Fibroblast of upper back skin (primary cell): Measurements from ENCODE around the gene CASZ1.

Source experiments
- DNase-seq: peaks from one replicate; pipeline ENCODE4 v3.0.0-alpha.2; 2013

CASZ1 gene

DNA sequence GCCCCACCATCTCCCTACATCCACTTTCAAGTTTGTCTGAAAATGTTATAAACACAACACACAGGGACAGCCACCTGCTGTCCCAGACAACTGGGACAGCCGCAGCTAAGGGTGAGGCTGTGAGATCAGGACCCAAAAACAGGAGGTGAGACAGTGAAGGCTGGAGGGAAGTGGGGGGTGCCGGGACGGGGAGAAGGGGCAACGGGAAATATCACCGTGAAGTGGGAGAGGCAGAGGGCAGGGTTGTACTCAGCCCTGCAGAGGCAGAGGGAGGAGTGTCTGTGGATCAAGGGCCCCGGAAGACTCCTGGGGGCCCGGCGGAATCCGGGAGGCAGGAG, 114.4 kb downstream of the CASZ1 start:
- DNase-seq, result no peak

DNA sequence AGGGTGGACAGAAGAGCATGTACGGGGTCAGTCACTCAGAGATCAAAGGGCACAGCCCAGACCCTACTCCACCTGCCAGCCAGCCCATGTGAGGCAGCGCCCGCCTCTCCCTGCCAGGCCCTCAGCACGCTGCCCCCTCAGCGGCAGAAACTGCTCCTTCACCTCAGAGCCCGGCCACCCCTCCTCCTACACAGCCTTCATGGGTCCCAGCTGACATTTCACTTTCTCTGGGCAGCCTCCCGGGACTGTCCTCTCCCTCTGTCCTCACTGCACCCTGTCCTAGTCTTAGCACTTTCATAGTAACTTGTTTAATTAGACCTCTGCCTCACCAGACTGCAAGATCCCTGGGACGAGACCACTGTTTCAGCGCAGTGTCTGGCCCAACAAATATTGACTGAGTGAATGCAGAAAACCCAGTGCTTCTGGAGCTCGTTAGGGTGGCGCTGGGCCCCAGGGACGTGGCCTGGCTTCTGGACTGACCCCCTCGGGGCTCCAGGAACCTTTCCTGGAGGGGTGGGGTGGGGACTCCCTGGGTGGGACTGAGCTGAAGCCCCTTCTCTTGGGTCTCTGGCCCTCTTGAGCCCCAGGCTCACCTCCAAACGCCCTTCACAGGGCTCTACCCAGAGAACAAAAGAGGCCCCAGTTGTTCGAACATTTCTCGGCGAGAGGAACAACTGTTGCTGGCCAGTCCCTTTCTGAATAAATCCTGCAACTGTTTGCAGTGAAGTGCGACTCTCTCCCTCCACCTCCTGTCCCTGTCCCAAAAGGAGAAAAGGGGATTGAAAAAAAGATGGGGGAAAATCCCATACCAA, 114.9 kb downstream of the CASZ1 start:
- DNase-seq, result no peak

GRCh38 chr1:10680487-10680886, 116.0 kb downstream of the CASZ1 start:
- no peak for DNase-seq

DNA sequence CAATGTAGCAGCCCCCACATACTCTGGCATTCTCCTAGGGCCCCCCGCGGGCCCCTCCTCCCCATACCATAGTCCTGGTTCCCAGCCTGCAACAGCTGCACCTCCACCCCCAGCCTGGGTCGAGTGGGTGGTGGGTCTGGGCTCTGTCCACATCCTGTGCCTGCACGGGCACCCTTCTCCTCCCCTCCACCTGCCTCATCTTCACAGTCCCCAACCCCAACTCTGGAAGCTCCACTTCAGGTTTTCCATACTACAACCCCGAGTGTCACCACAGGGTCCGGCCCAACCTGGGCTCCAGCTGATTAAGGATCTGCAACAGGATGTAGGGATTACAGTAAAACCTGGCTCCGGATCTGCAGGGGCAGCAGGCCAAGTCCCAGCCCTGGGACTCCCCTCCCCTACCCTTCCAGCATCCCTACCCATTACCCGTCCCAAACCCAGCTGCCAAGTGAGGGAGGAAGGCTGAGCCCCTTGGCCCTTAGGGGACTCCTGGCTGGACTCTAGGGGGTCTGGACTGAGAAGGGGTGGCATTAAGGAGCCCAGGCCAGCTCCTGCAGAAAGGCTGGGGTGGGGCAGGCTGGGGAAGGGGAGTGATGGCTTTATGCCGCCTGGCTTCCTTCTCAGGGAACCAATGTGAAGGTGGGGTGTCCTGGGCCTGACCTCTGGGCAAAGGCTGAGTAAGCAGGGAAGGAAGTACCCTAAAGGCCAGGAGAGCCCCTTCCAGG, 116.8 kb downstream of the CASZ1 start:
- DNase-seq, result peak; percentile 70

- no peak for DNase-seq
Measured at GRCh38 chr1:10678852-10679251, 117.6 kb downstream of the CASZ1 start.

DNA sequence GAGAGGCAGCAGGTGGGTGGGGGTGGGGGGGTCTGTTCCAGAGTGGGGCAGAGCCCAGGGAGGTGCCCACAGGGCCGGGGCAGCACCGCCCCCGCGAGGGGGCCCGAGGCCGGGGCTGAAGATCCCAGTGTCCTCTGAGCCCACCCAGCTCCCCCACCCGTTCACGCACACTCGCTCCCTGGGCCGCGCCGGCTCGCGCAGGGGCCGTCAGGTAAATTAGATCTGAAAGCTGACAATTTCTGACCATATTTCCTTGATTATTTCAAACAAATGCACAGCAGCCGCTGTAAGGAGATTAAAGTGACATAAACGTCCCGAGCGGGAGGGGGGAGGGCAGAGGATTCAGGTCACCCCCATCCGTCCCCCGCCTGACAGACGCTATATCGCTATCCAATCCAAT, 118.0 kb downstream of the CASZ1 start:
- DNase-seq, result no peak

GRCh38 chr1:10677491-10678391, 118.7 kb downstream of the CASZ1 start:
- DNase-seq, result no peak

DNA sequence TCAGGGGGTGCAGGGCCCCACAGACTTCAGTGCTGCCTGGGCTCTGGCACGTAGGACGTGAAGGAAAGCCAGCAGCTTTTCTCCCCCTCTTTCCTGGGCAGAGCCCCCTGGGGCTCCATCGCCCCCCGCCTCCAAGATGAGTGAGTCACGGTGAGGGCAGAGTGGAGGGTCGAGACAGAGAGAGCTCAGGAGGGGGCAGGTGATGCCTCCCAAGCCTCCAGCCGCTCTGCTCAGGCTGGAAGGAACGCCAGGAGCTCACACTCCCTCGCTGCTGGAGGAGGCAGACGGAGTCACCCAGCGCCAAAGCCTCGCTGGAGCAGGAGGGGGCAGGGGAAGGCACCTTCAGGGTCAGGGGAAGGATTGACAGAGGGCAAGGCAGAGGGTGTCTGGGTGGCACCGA, 119.5 kb downstream of the CASZ1 start:
- no peak for DNase-seq

DNA sequence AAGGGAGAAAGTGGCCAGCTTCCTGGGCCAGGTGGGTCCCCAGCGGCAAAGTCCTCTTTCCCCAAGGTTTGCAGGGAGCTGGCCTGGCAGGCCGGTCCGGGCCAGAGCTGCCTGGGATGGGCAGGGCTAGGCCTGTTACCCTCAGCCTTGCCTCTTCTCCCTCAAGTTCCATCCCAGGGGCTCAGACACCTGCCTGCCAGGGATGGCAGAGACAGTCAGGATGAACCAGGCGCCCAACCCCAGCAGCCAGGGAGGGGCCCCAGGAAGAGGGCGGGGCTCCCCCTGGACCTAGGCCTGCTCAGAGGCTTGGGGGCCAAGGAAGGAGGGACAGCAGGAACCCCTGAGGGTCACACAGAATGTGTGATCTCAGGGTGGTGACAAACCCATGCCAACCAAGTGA, 120.6 kb downstream of the CASZ1 start:
- DNase-seq, result no peak

GRCh38 chr1:10674700-10675609, 121.5 kb downstream of the CASZ1 start:
- no peak for DNase-seq

DNA sequence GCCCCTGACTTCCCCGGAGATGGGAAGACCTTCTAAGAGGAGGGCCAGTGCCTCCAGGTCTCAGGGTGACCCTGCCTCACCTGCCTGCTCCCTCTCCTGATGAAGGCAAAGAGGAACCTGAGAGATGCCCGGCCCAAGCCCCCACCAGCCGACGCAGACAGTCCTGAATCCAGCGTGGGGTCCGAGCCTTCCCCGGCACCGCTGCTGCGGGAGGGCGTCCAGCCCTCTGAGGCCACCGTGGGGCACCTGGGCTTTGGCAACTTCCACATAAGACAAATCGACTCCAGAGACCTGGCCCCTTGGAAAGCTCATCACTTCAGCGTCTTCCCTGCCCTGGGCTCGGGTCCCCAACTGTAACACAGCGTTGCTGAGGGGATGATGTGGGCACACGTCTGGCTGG, 122.2 kb downstream of the CASZ1 start:
- no peak for DNase-seq

- DNase-seq, result no peak
Measured at GRCh38 chr1:10673109-10673711, 123.2 kb downstream of the CASZ1 start.

GRCh38 chr1:10672343-10673050, 123.9 kb downstream of the CASZ1 start:
- DNase-seq, result no peak

DNA sequence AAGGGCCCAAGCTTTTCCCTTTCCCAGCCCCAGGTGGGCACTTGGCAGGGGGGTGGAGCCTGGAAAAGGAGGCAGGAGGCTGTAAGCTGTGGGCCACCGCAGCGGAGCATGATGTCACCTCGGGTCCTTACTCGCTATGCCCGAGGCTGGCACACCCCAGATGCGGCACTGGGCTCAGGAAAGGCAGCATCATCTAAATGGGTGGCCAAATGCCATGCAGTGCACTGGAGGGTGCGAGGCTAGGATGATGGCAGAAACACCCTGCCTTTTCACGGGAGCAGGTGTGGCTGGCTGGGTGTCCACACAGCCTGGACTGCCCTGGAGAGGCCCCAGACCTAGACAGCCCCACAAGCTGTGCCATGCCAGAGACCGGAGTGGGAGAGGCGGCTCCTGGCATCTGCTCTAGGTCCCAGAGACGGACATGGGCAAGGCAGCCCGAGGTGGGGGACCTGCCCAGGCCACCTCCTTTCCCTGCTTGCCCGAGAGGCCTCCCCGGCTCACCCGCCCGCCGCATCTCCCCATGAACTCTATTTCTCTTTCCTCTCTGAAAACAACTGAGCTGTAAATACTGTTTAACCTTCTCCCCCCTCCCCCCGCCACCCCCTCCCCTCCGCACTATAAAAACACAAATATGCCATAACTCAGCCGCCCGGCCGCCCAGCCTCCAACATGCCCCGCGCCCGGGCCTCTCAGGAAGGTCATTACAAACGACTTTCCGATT, 124.7 kb downstream of the CASZ1 start:
- DNase-seq, result no peak

DNA sequence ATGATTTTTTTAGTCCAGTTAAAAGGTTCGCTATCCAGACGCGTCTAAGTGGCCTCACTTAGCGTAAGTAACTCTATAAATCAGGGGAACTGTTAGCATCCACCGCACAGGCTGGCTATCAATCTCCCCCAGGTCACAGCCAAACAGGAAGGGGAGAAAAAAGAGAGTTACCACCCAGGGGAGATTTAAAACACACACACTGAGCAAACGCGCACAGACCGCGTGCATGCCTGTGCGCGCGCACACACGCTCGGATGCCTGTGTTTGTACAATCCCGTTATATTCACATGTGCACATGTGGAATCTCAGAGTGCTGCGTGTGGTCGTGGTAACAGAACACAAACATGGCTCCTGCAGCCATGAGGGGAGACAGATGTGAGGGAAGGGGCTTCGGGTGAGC, 125.4 kb downstream of the CASZ1 start:
- DNase-seq, result no peak

DNA sequence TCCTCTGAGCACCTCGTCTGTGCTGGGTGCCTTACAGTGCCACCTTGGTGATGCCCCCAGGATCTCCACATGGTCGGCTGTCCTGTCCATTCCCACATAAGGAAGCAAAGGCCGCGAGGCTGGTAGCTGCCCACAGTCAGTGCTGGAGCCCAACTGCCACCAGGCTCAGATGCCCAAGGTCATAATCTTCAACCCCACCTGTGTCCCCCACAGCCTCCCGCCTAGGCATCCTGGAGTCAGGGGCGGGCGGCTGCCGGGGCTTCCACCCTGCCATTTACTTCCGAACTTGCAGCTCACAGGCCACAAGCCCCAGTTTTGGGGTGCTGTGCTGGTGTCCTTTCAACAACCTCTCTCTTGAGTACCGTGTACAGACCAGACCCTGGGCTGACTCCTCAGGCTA, 126.3 kb downstream of the CASZ1 start:
- DNase-seq, result no peak

DNA sequence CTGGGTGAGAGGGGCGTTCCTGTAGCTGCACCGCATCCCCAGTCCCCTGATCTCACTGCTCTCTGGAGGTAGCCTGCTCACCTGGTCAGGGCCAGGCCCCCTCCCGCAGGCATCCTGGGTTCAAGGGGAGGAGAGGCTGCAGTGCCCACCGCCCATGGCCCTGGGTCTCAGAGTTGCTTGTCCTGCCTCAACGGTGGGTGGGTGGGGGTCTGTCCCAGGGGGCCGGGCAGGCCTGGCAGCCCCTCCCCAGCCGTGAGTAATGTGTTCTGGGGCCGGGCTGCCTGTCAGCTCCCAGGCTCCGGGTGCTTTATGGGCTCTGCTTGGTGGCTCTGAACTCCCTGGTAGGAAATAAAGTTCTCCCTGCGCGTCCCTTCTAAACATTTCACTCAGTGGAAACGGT, 126.9 kb downstream of the CASZ1 start:
- no peak for DNase-seq

DNA sequence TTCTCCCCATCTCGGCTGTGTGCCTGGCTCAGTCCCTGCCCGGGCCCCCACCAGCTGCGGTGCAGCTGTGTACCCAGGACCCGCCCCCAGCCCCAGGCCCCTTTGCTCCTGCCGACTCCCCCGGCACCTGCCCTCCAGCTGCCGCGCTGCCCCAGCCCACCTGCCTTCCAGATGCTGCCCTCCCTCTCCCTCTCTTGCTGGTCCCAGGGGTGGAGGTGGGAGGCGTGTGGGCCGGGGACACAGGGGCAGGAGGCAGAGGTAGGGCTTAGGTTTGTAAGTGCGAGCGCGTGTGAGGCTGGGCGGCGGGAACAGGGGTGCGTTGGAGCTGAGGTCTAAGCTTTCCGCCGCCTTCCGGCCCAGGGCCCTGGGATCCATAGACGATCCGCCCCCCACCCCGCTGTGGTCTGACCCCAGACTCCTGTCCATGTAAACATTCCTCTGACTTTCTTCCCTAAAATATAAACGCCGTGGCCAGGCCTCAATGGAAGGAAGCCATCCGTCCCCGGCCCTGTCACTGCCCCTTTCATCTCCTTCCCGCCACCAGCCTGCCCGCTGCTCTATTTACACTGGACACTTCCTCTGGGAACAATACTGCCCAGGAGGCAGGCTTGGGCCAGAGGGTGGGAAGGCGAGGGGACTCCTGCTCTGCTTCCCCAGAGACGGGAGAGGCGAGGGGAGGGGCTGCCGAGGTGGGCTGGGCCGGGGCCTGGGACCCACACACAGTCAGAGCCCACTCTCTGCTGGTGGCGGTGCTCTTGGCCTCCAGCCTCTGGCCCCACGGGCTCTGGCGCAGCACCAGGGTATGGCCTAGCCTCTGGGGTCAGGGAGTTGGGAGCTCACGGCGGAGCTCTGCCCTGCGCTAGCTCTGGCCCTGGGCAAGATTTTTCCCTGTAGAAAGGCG, 128.3 kb downstream of the CASZ1 start:
- no peak for DNase-seq
